GM12878 (cell line): ENCODE measurements around the gene ZNF469. TPM values are rescaled to one million over a fixed set of nuclear protein-coding genes. Genes with fewer than 3 reads are reported as not detected.

ENCODE experiments used
- ATAC-seq: fragments of 200-7000 bp; cut with Tn5 transposase; 3 replicates; pipeline ENCODE4 v1.9.1; 2020; ENCODE audit warnings: mild to moderate bottlenecking, moderate library complexity
- BruUV-seq: library from RNA; stranded (reverse); fragments of 400-500 nt; replicated peaks from 2 replicates; lab custom pipeline; 2021; lab: Mats Ljungman, UMichigan
- CTCF ChIA-PET: fragments of 300-600 bp; sonication (Branson Sonifier 250); formaldehyde crosslinking; extraction: SDS; loops from one replicate; lab custom pipeline; 2021; ENCODE audit warnings: inconsistent platforms; lab: Yijun Ruan, JAX
- POLR2A ChIA-PET: fragments of 350-600 bp; formaldehyde crosslinking; extraction: SDS; loops from one replicate; lab custom pipeline; 2021; ENCODE audit warnings: inconsistent platforms; lab: Charles Lee
- RAD21 ChIA-PET: fragments of 300-600 bp; sonication (Branson Sonifier 250); formaldehyde crosslinking; loops from one replicate; lab custom pipeline; 2023; ENCODE audit warnings: antibody characterized with exemption; ENCODE audit not compliant: unreplicated experiment; lab: Charles Lee
- SMC1A ChIA-PET: fragments of 300-600 bp; sonication (Branson Sonifier 250); formaldehyde crosslinking; loops from one replicate; lab custom pipeline; 2023; ENCODE audit not compliant: unreplicated experiment, uncharacterized antibody; lab: Charles Lee
- DNase-seq: peaks from one replicate; pipeline ENCODE4 v3.0.0-alpha.2; 2011; ENCODE audit warnings: low read depth, low spot score
- FAIRE-seq: peaks from 3 replicates; lab custom pipeline; 2011; peaks lifted over from hg19 to GRCh38; lab: Jason Lieb, UNC
- H2AFZ ChIP-seq: 2 replicates; pipeline ENCODE4 v1.6.0; 2011; ENCODE audit warnings: low read depth, low read length, control low read depth; ENCODE audit not compliant: control insufficient read depth
- H3K27ac ChIP-seq: 2 replicates; pipeline ENCODE4 v1.5.1; 2011; ENCODE audit warnings: control low read depth; ENCODE audit not compliant: control insufficient read depth, insufficient read depth
- H3K27me3 ChIP-seq, 2 experiments: replicated peaks in 1 of 2; 2 replicates each; pipeline versions ENCODE4 v1.6.0 to v1.6.1; 2011; ENCODE audit warnings: low read length in 1 of 2; ENCODE audit not compliant: control insufficient read depth in 2 of 2, insufficient read depth in 2 of 2
- H3K36me3 ChIP-seq, 2 experiments: 2 replicates each; pipeline ENCODE4 v1.5.1; 2011; ENCODE audit warnings: low read length in 1 of 2; ENCODE audit not compliant: control insufficient read depth in 2 of 2, insufficient read depth in 2 of 2
- H3K4me1 ChIP-seq: 2 replicates; pipeline ENCODE4 v1.6.1; 2011; ENCODE audit warnings: mild to moderate bottlenecking, low read length, moderate library complexity, mixed read lengths; ENCODE audit not compliant: control insufficient read depth, insufficient read depth
- H3K4me2 ChIP-seq: 2 replicates; pipeline ENCODE4 v1.6.0; 2011; ENCODE audit warnings: control low read depth; ENCODE audit not compliant: control insufficient read depth, insufficient read depth
- H3K4me3 ChIP-seq: fragments of 200-600 bp; sonication (generic); 2 replicates; pipeline ENCODE4 v1.5.1; 2016
- H3K79me2 ChIP-seq: 2 replicates; pipeline ENCODE4 v1.6.0; 2011; ENCODE audit warnings: low read length; ENCODE audit not compliant: control insufficient read depth, insufficient read depth
- H3K9ac ChIP-seq: 2 replicates; pipeline ENCODE4 v1.8.0; 2011; ENCODE audit warnings: low read length, control low read depth, mixed read lengths; ENCODE audit not compliant: control insufficient read depth, insufficient read depth
- H3K9me3 ChIP-seq: replicated peaks from 3 replicates; pipeline ENCODE4 v1.5.1; 2011; ENCODE audit warnings: mild to moderate bottlenecking, low read length; ENCODE audit not compliant: control insufficient read depth, insufficient read depth
- H4K20me1 ChIP-seq: 2 replicates; pipeline ENCODE4 v1.6.0; 2011; ENCODE audit not compliant: control insufficient read depth, insufficient read depth
- CHD4 ChIP-seq: fragments of 200-600 bp; sonication (generic); IDR thresholded peaks from 2 replicates; pipeline ENCODE4 v1.6.1; 2016; ENCODE audit warnings: mild to moderate bottlenecking
- CREB1 ChIP-seq: IDR thresholded peaks from 2 replicates; pipeline ENCODE4 v1.6.1; 2012; ENCODE audit warnings: low read depth, mild to moderate bottlenecking, inconsistent platforms
- ETV6 ChIP-seq, 2 experiments: fragments of 450-650 bp in 1 of 2; IDR thresholded peaks in 1 of 2; conservative IDR thresholded peaks in 1 of 2; 2 replicates each; pipeline ENCODE4 v1.6.1; 2014; ENCODE audit warnings: antibody characterized with exemption in 1 of 2, borderline replicate concordance in 1 of 2, low read depth in 1 of 2, mild to moderate bottlenecking in 1 of 2, moderate library complexity in 1 of 2
- FOXK2 ChIP-seq: fragments of 450-650 bp; IDR thresholded peaks from 2 replicates; pipeline ENCODE4 v1.6.1; 2017; ENCODE audit warnings: mild to moderate bottlenecking, moderate library complexity
- MYB ChIP-seq: fragments of 150-350 bp; IDR thresholded peaks from 2 replicates; pipeline ENCODE4 v1.6.1; 2014; ENCODE audit warnings: mild to moderate bottlenecking, low read depth, low read length, borderline replicate concordance
- POLR2A ChIP-seq: IDR thresholded peaks from 2 replicates; pipeline ENCODE4 v1.6.1; 2011; ENCODE audit warnings: low read depth, mild to moderate bottlenecking, low read length
- WGBS: methylation state at CpG from one replicate; pipeline ENCODE4 v1.1.6; 2016; ENCODE audit warnings: low lambda C conversion rate; ENCODE audit not compliant: insufficient replicate concordance, insufficient coverage; ENCODE audit errors: missing lambda C conversion rate; 5-methylcytosine and 5-hydroxymethylcytosine counted together
- in situ Hi-C: fragments of 300-500 bp; cut with MboI; formaldehyde crosslinking; loops from 9 replicates; pipeline ENCODE4 v1.14.3; 2018; ENCODE audit warnings: mixed read lengths
- intact Hi-C: fragments of 100-400 bp; cut with micrococcal nuclease; formaldehyde crosslinking; loops from one replicate; pipeline ENCODE4 v1.14.2; 2022; ENCODE audit not compliant: unreplicated experiment
- polyA plus RNA-seq, 11 experiments: library from polyadenylated mRNA; depleted of rRNA in 4 of 11; unstranded in 6 of 11; stranded (reverse) in 5 of 11; fragments of >200 nt; fragmentation: Nextera tagmentation in 4 of 11; fragmentation: Illumina TruSeq in 1 of 11; extraction: Ambion mirVana in 4 of 11; extraction: Trizol in 1 of 11; gene quantifications; 1 replicate in 1 of 11; 2 replicates in 10 of 11; pipeline versions ENCODE4 v1.2.1 to v1.2.3, GENCODE V29; 2011 to 2016; ENCODE audit warnings: inconsistent platforms in 2 of 11, missing spikeins in 2 of 11, low read depth in 1 of 11
- total RNA-seq, 4 experiments: library from RNA; depleted of rRNA in 3 of 4; stranded (reverse); fragments of >200 nt in 3 of 4; fragmentation: Illumina TruSeq in 1 of 4; extraction: Trizol in 1 of 4; gene quantifications; 2 replicates each; pipeline versions ENCODE4 v1.2.1 to v1.2.3, GENCODE V29; 2013 to 2021
- TF ChIP-seq, protein P1 (sequence below): fragments of 450-650 bp; IDR thresholded peaks from 2 replicates; pipeline ENCODE4 v1.6.1; 2016; ENCODE audit warnings: mild to moderate bottlenecking
- TF ChIP-seq, protein P2 (sequence below), 3 experiments: IDR thresholded peaks in 2 of 3; conservative IDR thresholded peaks in 1 of 3; 2 replicates each; pipeline ENCODE4 v1.5.1; 2011; ENCODE audit warnings: low read depth in 3 of 3, low read length in 3 of 3, mild to moderate bottlenecking in 3 of 3, control low read depth in 2 of 3, moderate library complexity in 2 of 3, inconsistent platforms in 1 of 3, mixed read lengths in 1 of 3; ENCODE audit not compliant: control insufficient read depth in 2 of 3, insufficient read depth in 1 of 3; ENCODE audit errors: extremely low read depth in 1 of 3
- TF ChIP-seq, protein P3 (sequence below): IDR thresholded peaks from 2 replicates; pipeline ENCODE4 v1.6.1; 2012; ENCODE audit warnings: low read depth, low read length, improper control_type of control experiment
- TF ChIP-seq, protein P4 (sequence below): IDR thresholded peaks from 2 replicates; pipeline ENCODE4 v1.6.1; 2011; ENCODE audit warnings: borderline replicate concordance, low read depth, mild to moderate bottlenecking, moderate library complexity, mixed read lengths, low read length; ENCODE audit not compliant: insufficient read depth; ENCODE audit errors: extremely low read length

The ZNF469 gene
- total and polyA plus RNA-seq, 10 of the 15 experiments (the other 5 are each of a cell fraction or from before 2014, with no cell fraction given), result 0.01 to 0.21 (median 0.04) TPM; not detected in 3

DNA sequence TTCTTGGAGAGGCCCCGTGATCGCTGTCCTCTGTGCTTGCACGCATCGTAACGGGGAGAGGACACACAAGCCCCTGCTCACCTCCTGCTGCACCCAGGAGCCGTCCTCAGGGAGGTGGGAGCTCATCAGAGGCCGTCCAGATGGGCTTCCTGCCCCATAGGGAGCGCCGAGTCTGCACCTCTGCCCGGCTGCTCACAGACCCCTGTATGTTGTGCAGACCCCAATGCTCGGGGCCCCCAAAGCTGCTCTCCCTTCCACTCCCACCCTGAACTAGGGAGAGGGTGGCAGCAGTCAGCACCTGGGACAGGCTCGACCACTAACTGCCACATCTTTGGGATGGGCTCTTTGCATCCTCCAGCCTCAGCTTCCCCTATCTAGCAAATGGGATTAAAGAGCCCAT is 4.4 kb upstream of the ZNF469 start:
- RAD21 ChIA-PET, result no interaction called here

More for the DNA sequence above, 4.4 kb upstream of the ZNF469 start:
- Histone ChIP-seq H3K79me2 (no peaks in the 10 kb centered on the region), H3K36me3 (no peaks in the 10 kb centered on the region), H4K20me1 (no peaks in the 10 kb centered on the region), H3K9ac (no peak overlapping the region), H3K4me2 (no peak overlapping the region), H3K9me3 (no peaks in the 10 kb centered on the region; the same call in 2 of the 3 replicates), H3K4me1 (no peaks in the 10 kb centered on the region), H3K4me3 (no peak overlapping the region), H2AFZ (no peak overlapping the region), H3K27me3 (peaks cover 0 to 2% of the 10 kb centered on the region in 2 experiments; a peak in 2 of 4 replicates), H3K27ac (no peak overlapping the region)
- intact Hi-C loops, result no loop called here
- FAIRE-seq (no peak), DNase-seq (no peak), ATAC-seq (no peak)
- SMC1A ChIA-PET, result no interaction called here
- in situ Hi-C loops, result no loop called here
- POLR2A ChIA-PET, result no interaction called here
- CTCF ChIA-PET, result no interaction called here
- no peak for TF ChIP-seq ETV6 (conservative IDR thresholded peaks at IDR 0.05 in 1 of 2, IDR thresholded peaks at IDR 0.05 in 1 of 2; ENCODE audit: borderline replicate concordance in 1 of 2, low read depth in 1 of 2)
- TF ChIP-seq, protein P1, sequence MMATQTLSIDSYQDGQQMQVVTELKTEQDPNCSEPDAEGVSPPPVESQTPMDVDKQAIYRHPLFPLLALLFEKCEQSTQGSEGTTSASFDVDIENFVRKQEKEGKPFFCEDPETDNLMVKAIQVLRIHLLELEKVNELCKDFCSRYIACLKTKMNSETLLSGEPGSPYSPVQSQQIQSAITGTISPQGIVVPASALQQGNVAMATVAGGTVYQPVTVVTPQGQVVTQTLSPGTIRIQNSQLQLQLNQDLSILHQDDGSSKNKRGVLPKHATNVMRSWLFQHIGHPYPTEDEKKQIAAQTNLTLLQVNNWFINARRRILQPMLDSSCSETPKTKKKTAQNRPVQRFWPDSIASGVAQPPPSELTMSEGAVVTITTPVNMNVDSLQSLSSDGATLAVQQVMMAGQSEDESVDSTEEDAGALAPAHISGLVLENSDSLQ, result no peak
- no peak for TF ChIP-seq CHD4
- no peak for TF ChIP-seq POLR2A
- TF ChIP-seq, protein P2, sequence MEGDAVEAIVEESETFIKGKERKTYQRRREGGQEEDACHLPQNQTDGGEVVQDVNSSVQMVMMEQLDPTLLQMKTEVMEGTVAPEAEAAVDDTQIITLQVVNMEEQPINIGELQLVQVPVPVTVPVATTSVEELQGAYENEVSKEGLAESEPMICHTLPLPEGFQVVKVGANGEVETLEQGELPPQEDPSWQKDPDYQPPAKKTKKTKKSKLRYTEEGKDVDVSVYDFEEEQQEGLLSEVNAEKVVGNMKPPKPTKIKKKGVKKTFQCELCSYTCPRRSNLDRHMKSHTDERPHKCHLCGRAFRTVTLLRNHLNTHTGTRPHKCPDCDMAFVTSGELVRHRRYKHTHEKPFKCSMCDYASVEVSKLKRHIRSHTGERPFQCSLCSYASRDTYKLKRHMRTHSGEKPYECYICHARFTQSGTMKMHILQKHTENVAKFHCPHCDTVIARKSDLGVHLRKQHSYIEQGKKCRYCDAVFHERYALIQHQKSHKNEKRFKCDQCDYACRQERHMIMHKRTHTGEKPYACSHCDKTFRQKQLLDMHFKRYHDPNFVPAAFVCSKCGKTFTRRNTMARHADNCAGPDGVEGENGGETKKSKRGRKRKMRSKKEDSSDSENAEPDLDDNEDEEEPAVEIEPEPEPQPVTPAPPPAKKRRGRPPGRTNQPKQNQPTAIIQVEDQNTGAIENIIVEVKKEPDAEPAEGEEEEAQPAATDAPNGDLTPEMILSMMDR (IDR thresholded peaks at IDR 0.05 in 2 of 3, conservative IDR thresholded peaks at IDR 0.05 in 1 of 3; ENCODE audit: control insufficient read depth in 2 of 3, extremely low read depth in 1 of 3, insufficient read depth in 1 of 3, low read depth in 3 of 3, low read length in 3 of 3), result no peak
- TF ChIP-seq, protein P3, sequence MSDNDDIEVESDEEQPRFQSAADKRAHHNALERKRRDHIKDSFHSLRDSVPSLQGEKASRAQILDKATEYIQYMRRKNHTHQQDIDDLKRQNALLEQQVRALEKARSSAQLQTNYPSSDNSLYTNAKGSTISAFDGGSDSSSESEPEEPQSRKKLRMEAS, result no peak
- no peak for TF ChIP-seq CREB1
- TF ChIP-seq, protein P4, sequence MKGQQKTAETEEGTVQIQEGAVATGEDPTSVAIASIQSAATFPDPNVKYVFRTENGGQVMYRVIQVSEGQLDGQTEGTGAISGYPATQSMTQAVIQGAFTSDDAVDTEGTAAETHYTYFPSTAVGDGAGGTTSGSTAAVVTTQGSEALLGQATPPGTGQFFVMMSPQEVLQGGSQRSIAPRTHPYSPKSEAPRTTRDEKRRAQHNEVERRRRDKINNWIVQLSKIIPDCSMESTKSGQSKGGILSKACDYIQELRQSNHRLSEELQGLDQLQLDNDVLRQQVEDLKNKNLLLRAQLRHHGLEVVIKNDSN, result no peak
- no peak for TF ChIP-seq FOXK2
- no peak for TF ChIP-seq MYB
- BruUV-seq, result no TSS peak
- 50% methylated on average over 12 of the region's 12 CpGs for WGBS
